K562 (cell line): ENCODE results near the gene ACSL6. TPM values are rescaled to one million over a fixed set of nuclear protein-coding genes. Genes with fewer than 3 reads are reported as not detected.

ENCODE experiments used
- ATAC-seq: fragments of 200-7000 bp; cut with Tn5 transposase; 3 replicates; pipeline ENCODE4 v1.9.1; 2020; ENCODE audit warnings: moderate library complexity
- BruUV-seq: library from RNA; stranded (reverse); fragments of 400-500 nt; replicated peaks from 2 replicates; lab custom pipeline; 2021; lab: Mats Ljungman, UMichigan
- CTCF ChIA-PET: fragments of 300-600 bp; formaldehyde crosslinking; extraction: SDS; loops from one replicate; lab custom pipeline; 2021; ENCODE audit warnings: low intra/inter-chr PET ratio; lab: Yijun Ruan, JAX
- POLR2A ChIA-PET: fragments of 300-600, 350-650 bp; sonication (Branson Sonifier 250); formaldehyde crosslinking; extraction: SDS; loops from one replicate; lab custom pipeline; 2021; ENCODE audit warnings: antibody characterized with exemption, inconsistent platforms; lab: Yijun Ruan, JAX
- DNase-seq, 4 experiments: peaks; one replicate each; pipeline versions ENCODE4 v3.0.0 to v3.0.0-alpha.2; 2011 to 2018; ENCODE audit warnings: low spot score in 3 of 4, mixed read lengths in 3 of 4; ENCODE audit errors: extremely low read depth in 1 of 4
- FAIRE-seq: peaks from 2 replicates; lab custom pipeline; 2011; peaks lifted over from hg19 to GRCh38; lab: Jason Lieb, UNC
- H2AFZ ChIP-seq: 2 replicates; pipeline ENCODE4 v1.6.0; 2011; ENCODE audit warnings: low read depth, low read length, control low read depth, inconsistent platforms
- H3K27ac ChIP-seq: fragments of 200-600 bp; 3 replicates; pipeline ENCODE4 v1.8.0; 2011; ENCODE audit warnings: low read depth, mild to moderate bottlenecking, control low read depth, inconsistent platforms, low read length, moderate library complexity, mixed read lengths; ENCODE audit errors: extremely low read depth
- H3K27me3 ChIP-seq, 2 experiments: fragments of 300-600 bp in 1 of 2; 2 replicates in 1 of 2; 3 replicates in 1 of 2; pipeline versions ENCODE4 v1.6.0 to v1.8.0; 2011; ENCODE audit warnings: inconsistent platforms in 2 of 2, low read length in 2 of 2, mild to moderate bottlenecking in 1 of 2, mixed read lengths in 1 of 2, moderate library complexity in 1 of 2; ENCODE audit not compliant: control insufficient read depth in 2 of 2, insufficient read depth in 2 of 2
- H3K36me3 ChIP-seq: fragments of 300-600 bp; 3 replicates; pipeline ENCODE4 v1.8.0; 2011; ENCODE audit warnings: mild to moderate bottlenecking, low read length, inconsistent platforms; ENCODE audit not compliant: control insufficient read depth, insufficient read depth
- H3K4me1 ChIP-seq, 2 experiments: fragments of 200-600 bp in 1 of 2; replicated peaks in 1 of 2; 2 replicates in 1 of 2; 3 replicates in 1 of 2; pipeline versions ENCODE4 v1.5.1 to v1.8.0; 2011; ENCODE audit warnings: inconsistent platforms in 2 of 2, low read length in 2 of 2, mild to moderate bottlenecking in 1 of 2, mixed read lengths in 1 of 2, moderate library complexity in 1 of 2; ENCODE audit not compliant: control insufficient read depth in 2 of 2, insufficient read depth in 2 of 2
- H3K4me2 ChIP-seq: 2 replicates; pipeline ENCODE4 v1.6.1; 2011; ENCODE audit warnings: low read length, control low read depth, inconsistent platforms, mixed read lengths; ENCODE audit not compliant: insufficient read depth
- H3K4me3 ChIP-seq: fragments of 200-600 bp; sonication (generic), shearing (Covaris generic); 2 replicates; pipeline ENCODE4 v1.5.1; 2016; ENCODE audit warnings: control low read depth, inconsistent platforms
- H3K79me2 ChIP-seq: fragments of 200-600 bp; 3 replicates; pipeline ENCODE4 v1.8.0; 2011; ENCODE audit warnings: low read length, inconsistent platforms; ENCODE audit not compliant: control insufficient read depth, insufficient read depth
- H3K9ac ChIP-seq, 2 experiments: 2 replicates each; pipeline versions ENCODE4 v1.6.0 to v1.6.1; 2011; ENCODE audit warnings: low read depth in 2 of 2, low read length in 2 of 2, control low read depth in 1 of 2, inconsistent platforms in 1 of 2, mild to moderate bottlenecking in 1 of 2, mixed read lengths in 1 of 2; ENCODE audit not compliant: insufficient read depth in 1 of 2
- H3K9me1 ChIP-seq: one replicate; pipeline ENCODE4 v1.6.0; 2011; ENCODE audit warnings: inconsistent platforms, mild to moderate bottlenecking, low read length, moderate library complexity; ENCODE audit not compliant: control insufficient read depth, insufficient read depth
- H3K9me3 ChIP-seq: replicated peaks from 2 replicates; pipeline ENCODE4 v1.5.1; 2011; ENCODE audit warnings: low read depth, low read length, inconsistent platforms; ENCODE audit not compliant: control insufficient read depth, insufficient read depth
- H4K20me1 ChIP-seq: replicated peaks from 2 replicates; pipeline ENCODE4 v1.6.1; 2011; ENCODE audit warnings: low read length, inconsistent platforms, mixed read lengths; ENCODE audit not compliant: control insufficient read depth, insufficient read depth
- NFRKB ChIP-seq: fragments of 450-650 bp; IDR thresholded peaks from 2 replicates; pipeline ENCODE4 v1.6.1; 2016; ENCODE audit warnings: low read depth
- NR4A1 ChIP-seq, 2 experiments: fragments of 250-450 bp in 1 of 2; fragments of 450-650 bp in 1 of 2; sonication (Bioruptor Pico) in 1 of 2; IDR thresholded peaks; 2 replicates each; pipeline versions ENCODE4 v1.4.0 to v1.6.1; 2016 to 2020; ENCODE audit warnings: mild to moderate bottlenecking in 2 of 2, missing compliant biosample characterization in 1 of 2, missing genetic modification characterization in 1 of 2, moderate library complexity in 1 of 2
- RFX5 ChIP-seq: IDR thresholded peaks from 2 replicates; pipeline ENCODE4 v1.6.1; 2011; ENCODE audit warnings: low read depth, mild to moderate bottlenecking, improper control_type of control experiment, low read length
- SMAD4 ChIP-seq: fragments of 250-450 bp; sonication (Bioruptor Pico); conservative IDR thresholded peaks from 2 replicates; pipeline ENCODE4 v1.8.0; 2021; ENCODE audit warnings: inconsistent platforms, mild to moderate bottlenecking, moderate library complexity
- SRF ChIP-seq, 2 experiments: fragments of 250-450, 450-650 bp in 1 of 2; sonication (Bioruptor Pico) in 1 of 2; sonication (generic) in 1 of 2; formaldehyde crosslinking; IDR thresholded peaks; 2 replicates each; pipeline versions ENCODE4 v1.5.0 to v1.5.1; 2020 to 2022; ENCODE audit warnings: mild to moderate bottlenecking in 1 of 2, missing genetic modification reagents in 1 of 2
- ZNF347 ChIP-seq: fragments of 450-650 bp; formaldehyde crosslinking; IDR thresholded peaks from 2 replicates; pipeline ENCODE4 v1.4.0; 2020; ENCODE audit warnings: low read depth, mild to moderate bottlenecking, moderate library complexity
- ZNF696 ChIP-seq: fragments of 250-450 bp; sonication (Bioruptor Pico); conservative IDR thresholded peaks from 2 replicates; pipeline ENCODE4 v1.4.0; 2020; ENCODE audit warnings: mild to moderate bottlenecking, moderate library complexity
- ZNF766 ChIP-seq: fragments of 200-800 bp; sonication (Bioruptor generic); conservative IDR thresholded peaks from 2 replicates; pipeline ENCODE4 v1.6.1; 2016; ENCODE audit warnings: missing genetic modification characterization, missing compliant biosample characterization
- WGBS: fragments of 100-300 bp; shearing (Covaris generic); methylation state at CpG from one replicate; pipeline ENCODE4 v1.1.6; 2016; ENCODE audit warnings: low coverage, mixed read lengths; ENCODE audit not compliant: insufficient coverage; ENCODE audit errors: missing lambda C conversion rate; 5-methylcytosine and 5-hydroxymethylcytosine counted together
- in situ Hi-C: fragments of 300-500 bp; cut with MboI; formaldehyde crosslinking; loops from 4 replicates; pipeline ENCODE4 v1.15.0; 2018; ENCODE audit warnings: inconsistent platforms, mixed read lengths
- intact Hi-C: fragments of 100-400 bp; cut with micrococcal nuclease; formaldehyde crosslinking; loops from 2 replicates; pipeline ENCODE4 v1.14.2; 2022
- polyA plus RNA-seq, 8 experiments: library from polyadenylated mRNA; depleted of rRNA in 4 of 8; stranded (reverse) in 5 of 8; unstranded in 3 of 8; fragments of >200 nt; fragmentation: Nextera tagmentation in 2 of 8; fragmentation: Illumina TruSeq in 1 of 8; extraction: Ambion mirVana in 2 of 8; extraction: Trizol in 1 of 8; gene quantifications; 2 replicates each; pipeline versions ENCODE4 v1.2.1 to v1.2.3, GENCODE V29; 2011 to 2014; ENCODE audit warnings: inconsistent platforms in 1 of 8, missing spikeins in 1 of 8
- total RNA-seq, 7 experiments: library from RNA; depleted of rRNA in 6 of 7; stranded (reverse); fragments of >200 nt in 6 of 7; fragmentation: Illumina TruSeq in 2 of 7; extraction: Trizol in 2 of 7; gene quantifications; 2 replicates each; pipeline versions ENCODE4 v1.2.1 to v1.2.3, GENCODE V29; 2011 to 2021; ENCODE audit warnings: low replicate concordance in 1 of 7
- TF ChIP-seq, protein P1 (sequence below): fragments of 450-650 bp; formaldehyde crosslinking; IDR thresholded peaks from 2 replicates; pipeline ENCODE4 v1.4.0; 2022; ENCODE audit warnings: mild to moderate bottlenecking, moderate library complexity
- TF ChIP-seq, protein P2 (sequence below): fragments of 450-650 bp; IDR thresholded peaks from 2 replicates; pipeline ENCODE4 v1.6.1; 2016; ENCODE audit warnings: mild to moderate bottlenecking

The ACSL6 gene
- total and polyA plus RNA-seq, 9 of the 15 experiments (the other 6 are each of a cell fraction or from before 2014, with no cell fraction given) = 0.50 to 1.5 (median 0.69) TPM

DNA sequence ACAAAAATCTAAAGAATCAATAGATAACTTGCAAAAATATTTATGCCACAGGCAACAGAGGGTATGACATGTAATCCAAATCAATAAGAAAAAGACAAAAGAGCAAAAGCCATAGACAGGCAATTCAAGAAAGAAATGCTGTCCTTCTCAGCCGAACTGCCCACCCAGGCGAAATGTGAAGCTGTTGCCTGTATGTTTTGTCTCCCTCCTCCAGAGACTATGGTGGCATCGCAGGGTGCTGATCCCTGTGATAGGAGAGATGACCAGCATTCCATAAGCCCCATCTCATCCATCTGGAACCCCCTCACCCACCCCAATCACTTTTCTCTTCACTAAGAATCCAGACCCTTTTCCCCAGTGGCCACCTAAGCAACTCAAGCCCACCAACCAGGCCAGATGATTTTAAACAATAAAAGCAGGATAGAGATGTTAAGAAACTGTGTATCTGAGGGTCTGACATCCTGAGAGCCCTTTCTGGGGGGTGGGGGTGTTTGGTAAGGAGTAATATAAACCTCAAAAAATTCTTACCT, 5.3 kb upstream of the ACSL6 start:
- Histone ChIP-seq H3K4me2 (no peak overlapping the region), H3K36me3 (no peaks in the 10 kb centered on the region), H3K9me3 (no peaks in the 10 kb centered on the region), H3K79me2 (no peaks in the 10 kb centered on the region), H3K9ac (no peak overlapping the region), H3K4me1 (peaks cover 4 to 6% of the 10 kb centered on the region in 2 experiments; a peak in 4 of 5 replicates), H3K9me1 (no peaks in the 10 kb centered on the region), H3K27ac (no peak overlapping the region), H2AFZ (no peak overlapping the region), H3K27me3 (peaks cover 18 to 33% of the 10 kb centered on the region in 2 experiments; a peak in 4 of 5 replicates), H4K20me1 (0 out of 2 replicates have a peak, but pooled peaks cover 8% of the 10 kb centered on the region), H3K4me3 (no peak overlapping the region)
- intact Hi-C loops (no loop called here), in situ Hi-C loops (loop anchor here (25.0 kb wide), 1 partner anchor 579 kb away; no protein-coding TSS in a partner anchor)
- no peak for FAIRE-seq
- DNase-seq = no peak
- 0% methylated on average over 3 of the region's 3 CpGs for WGBS
- ChIA-PET POLR2A (no interaction called here), CTCF (no interaction called here)
- no peak for ATAC-seq
- BruUV-seq = no TSS peak
- TF ChIP-seq, protein P1, sequence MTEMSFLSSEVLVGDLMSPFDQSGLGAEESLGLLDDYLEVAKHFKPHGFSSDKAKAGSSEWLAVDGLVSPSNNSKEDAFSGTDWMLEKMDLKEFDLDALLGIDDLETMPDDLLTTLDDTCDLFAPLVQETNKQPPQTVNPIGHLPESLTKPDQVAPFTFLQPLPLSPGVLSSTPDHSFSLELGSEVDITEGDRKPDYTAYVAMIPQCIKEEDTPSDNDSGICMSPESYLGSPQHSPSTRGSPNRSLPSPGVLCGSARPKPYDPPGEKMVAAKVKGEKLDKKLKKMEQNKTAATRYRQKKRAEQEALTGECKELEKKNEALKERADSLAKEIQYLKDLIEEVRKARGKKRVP (CRISPR knock-in tag) = no peak
- no peak for TF ChIP-seq SRF (CRISPR knock-in tag; IDR thresholded peaks at IDR 0.05)
- TF ChIP-seq NR4A1 (CRISPR knock-in tag; IDR thresholded peaks at IDR 0.05) = no peak
- no peak for TF ChIP-seq NR4A1 (tag; IDR thresholded peaks at IDR 0.05)
- TF ChIP-seq, protein P2, sequence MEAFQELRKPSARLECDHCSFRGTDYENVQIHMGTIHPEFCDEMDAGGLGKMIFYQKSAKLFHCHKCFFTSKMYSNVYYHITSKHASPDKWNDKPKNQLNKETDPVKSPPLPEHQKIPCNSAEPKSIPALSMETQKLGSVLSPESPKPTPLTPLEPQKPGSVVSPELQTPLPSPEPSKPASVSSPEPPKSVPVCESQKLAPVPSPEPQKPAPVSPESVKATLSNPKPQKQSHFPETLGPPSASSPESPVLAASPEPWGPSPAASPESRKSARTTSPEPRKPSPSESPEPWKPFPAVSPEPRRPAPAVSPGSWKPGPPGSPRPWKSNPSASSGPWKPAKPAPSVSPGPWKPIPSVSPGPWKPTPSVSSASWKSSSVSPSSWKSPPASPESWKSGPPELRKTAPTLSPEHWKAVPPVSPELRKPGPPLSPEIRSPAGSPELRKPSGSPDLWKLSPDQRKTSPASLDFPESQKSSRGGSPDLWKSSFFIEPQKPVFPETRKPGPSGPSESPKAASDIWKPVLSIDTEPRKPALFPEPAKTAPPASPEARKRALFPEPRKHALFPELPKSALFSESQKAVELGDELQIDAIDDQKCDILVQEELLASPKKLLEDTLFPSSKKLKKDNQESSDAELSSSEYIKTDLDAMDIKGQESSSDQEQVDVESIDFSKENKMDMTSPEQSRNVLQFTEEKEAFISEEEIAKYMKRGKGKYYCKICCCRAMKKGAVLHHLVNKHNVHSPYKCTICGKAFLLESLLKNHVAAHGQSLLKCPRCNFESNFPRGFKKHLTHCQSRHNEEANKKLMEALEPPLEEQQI = no peak
- TF ChIP-seq RFX5 = no peak
- TF ChIP-seq ZNF766 (CRISPR knock-in tag) = no peak
- no peak for TF ChIP-seq NFRKB
- TF ChIP-seq ZNF696 (CRISPR knock-in tag) = no peak
- TF ChIP-seq ZNF347 = no peak
- no peak for TF ChIP-seq SMAD4 (CRISPR knock-in tag)
